Measurements from ENCODE around the gene ZC3H10.

Gene ZC3H10

DNA sequence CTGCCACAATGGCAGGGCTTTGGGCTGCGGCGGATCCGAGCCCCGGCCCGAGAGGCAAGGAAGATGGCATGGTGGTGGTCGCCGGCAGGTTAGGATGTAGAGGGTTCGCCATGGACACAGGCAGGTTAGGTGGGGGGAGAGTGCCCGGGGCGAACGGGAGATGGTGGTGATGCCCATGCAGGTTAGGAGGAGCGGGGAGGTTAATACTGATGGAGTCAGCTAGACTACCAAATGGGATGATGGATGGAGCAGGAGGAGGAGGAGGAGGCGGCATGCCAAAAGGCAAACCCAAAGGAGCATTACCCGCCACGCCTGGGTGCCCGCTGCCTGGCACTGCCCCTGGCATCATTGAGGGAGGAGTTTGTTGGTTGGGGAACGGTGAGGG lies 46.3 kb downstream of the ZC3H10 start:
- in situ Hi-C loops (cut with HindIII; ENCODE audit: low sequenced_read_pairs): no loop called here

DNA sequence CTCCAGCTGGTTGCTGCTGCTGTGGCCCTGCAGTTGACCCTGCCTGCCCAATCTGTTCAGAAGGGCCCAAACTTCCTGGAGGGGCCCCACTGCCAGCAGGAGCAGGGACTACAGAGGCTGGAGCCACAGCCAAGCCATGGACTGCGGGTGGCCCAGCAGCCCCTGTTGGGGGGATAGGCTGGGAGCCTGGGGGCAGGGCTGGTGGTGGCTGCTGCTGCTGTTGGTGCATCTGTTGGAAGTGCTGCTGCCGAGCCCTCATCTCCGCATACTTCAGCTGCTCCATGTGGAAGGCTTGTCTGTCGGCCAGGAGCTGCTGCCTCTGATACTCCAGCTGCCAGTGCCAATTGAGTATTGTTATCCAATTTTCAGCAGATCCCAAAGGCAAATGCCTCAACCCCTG lies 47.3 kb downstream of the ZC3H10 start:
- in situ Hi-C loops (cut with HindIII; ENCODE audit: low sequenced_read_pairs): no loop called here

DNA sequence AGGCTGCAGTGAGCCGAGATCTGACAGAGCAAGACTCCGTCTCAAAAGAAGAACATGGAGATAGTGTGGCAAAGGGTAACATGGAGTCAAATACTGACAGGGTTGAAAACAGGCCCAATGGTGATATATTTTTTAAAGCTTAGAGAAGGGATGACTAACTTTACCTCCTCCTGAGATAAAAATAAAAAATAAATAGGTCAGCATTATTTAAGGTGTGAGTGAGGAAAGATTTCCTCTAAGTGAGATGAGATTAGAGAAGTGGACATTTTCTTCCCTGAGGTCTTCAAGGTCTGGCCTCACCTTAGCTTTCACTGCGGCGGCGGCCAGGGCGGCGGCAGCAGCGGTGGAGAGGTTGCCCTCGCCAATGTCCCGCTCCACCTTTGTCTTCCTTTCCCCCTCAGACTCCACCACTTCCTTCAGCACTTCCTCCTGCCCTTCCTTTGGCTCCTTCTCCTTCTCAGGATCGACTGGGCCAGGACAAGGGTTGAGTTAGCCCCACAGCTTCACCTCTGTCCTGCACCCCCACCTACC lies 51.2 kb downstream of the ZC3H10 start:
- in situ Hi-C loops (cut with HindIII; ENCODE audit: low sequenced_read_pairs): no loop called here

DNA sequence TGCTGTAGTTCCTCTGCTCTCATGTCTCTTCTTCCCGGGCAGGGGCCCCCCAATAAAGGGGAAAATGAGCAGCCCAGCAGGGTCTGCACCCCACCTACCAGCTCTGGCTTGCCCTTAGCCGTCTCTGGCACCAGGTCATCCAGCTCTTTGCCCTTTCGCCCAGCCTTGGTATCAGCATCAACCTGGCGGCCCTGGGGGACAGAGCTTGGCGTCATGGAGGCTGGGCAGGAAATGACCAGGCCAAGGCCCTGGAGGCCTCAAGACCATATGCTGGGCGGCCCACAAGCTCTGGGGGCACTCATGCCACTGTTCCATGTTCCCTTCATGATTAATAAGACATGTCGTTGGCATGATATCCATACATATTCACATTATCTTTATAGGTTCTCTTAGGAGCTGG lies 54.8 kb downstream of the ZC3H10 start:
- in situ Hi-C loops (cut with HindIII; ENCODE audit: low sequenced_read_pairs): no loop called here

Data from endothelial cell of hepatic sinusoid (primary cell).